ENCODE measurements around the gene HOXA3. TPM values are rescaled to one million over a fixed set of nuclear protein-coding genes. Genes with fewer than 3 reads are reported as not detected.

Gene HOXA3
- total and polyA plus RNA-seq, 9 of the 15 experiments (the other 6 are each of a cell fraction or from before 2014, with no cell fraction given) = 0.04 to 0.13 TPM; not detected in 7

DNA sequence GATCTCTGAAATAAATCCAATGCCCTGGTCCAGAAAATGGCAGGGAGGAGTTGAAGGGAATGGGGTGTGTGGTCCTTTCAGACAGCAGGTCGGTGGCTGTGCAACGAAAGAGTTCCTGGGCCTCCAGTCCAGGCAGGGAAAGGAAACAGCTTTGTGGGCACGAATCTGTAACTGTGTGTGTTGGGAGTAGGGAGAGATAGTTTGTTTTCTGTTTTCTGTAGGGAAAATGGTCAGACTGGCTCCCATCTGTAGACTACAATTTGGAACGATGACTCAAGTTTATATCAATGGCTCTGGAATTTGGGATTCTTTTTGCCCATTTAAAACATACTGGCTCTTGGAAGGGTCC lies 15.5 kb upstream of the HOXA3 start (continued):
- TF ChIP-seq CUX1 (CRISPR knock-in tag; IDR thresholded peaks at IDR 0.05) (no peak), FOXA3 (CRISPR knock-in tag; conservative IDR thresholded peaks at IDR 0.05 in 1 of 2, IDR thresholded peaks at IDR 0.05 in 1 of 2) (no peak), ZNF165 (CRISPR knock-in tag; IDR thresholded peaks at IDR 0.05; ENCODE audit: borderline replicate concordance) (no peak), SMAD3 (CRISPR knock-in tag; conservative IDR thresholded peaks at IDR 0.05) (no peak), MLX (CRISPR knock-in tag; conservative IDR thresholded peaks at IDR 0.05) (no peak)

Measured in K562 (cell line).